HG03025 (cell line): ENCODE data around the gene ADGRF5.
"Not testable (repeated sequence)": the region's sequence is repeated elsewhere in the genome, so short reads cannot be mapped to it uniquely, and the experiment has no call there.

ENCODE experiments used
- ATAC-seq: cut with Tn5 transposase; IDR thresholded peaks from one replicate; pipeline ENCODE4 v1.9.1; 2021; ENCODE audit warnings: mild to moderate bottlenecking, moderate library complexity; ENCODE audit not compliant: unreplicated experiment, low FRiP score

The ADGRF5 gene

DNA sequence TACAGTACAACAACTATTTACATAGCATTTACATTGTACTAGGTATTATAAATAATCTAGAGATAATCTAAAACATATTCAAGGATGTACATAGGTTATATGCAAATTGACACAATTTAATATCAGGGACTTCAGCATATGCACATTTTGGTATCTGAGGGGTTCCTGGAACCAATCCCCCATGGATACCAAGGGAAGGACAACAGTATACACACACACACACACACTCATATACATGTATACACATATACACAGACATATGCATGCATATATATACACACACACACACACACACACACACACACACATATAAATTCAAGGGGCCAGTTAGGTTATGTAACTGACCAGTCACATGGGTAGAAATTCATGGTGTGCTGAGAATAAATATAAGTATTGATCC lies 24.9 kb downstream of the ADGRF5 start:
- no peak for ATAC-seq

DNA sequence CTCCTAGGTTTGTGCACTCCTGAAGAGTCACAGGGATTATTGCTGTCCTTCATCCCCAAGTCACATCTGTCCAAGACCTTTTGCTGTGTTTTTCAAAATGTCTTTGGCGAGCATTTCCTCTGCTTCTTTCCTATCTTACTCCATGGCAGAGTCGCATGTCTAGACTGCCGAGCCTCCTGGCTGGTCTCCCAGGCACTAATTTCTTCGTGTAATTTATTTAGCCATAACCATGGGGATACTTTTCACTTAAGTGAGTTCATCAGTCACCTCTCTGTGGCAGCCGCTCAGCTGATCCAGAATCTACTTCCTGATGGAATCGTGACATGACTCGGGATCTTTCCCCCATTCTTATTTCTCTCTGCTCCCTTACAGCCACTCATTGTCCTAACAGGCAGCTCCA lies 25.8 kb downstream of the ADGRF5 start:
- no peak for ATAC-seq

DNA sequence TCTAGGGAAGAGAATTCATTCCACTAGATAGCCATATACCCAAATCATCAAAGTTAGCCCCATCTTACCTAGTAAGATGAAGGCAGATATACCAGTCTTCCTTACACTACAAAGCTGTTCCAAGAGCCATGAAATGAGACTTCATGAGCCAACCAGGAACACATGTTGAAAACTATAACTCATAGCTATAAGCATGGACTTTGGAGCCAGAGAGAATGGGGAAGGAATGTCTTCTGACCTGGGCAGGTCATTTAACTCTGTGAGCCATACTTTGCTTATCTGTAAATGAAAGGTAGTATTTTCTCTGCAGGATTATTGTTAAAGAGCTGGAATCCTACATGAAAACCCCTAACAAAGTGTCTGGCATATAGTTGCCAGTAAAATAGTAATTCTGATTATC lies 27.3 kb downstream of the ADGRF5 start:
- ATAC-seq: no peak

DNA sequence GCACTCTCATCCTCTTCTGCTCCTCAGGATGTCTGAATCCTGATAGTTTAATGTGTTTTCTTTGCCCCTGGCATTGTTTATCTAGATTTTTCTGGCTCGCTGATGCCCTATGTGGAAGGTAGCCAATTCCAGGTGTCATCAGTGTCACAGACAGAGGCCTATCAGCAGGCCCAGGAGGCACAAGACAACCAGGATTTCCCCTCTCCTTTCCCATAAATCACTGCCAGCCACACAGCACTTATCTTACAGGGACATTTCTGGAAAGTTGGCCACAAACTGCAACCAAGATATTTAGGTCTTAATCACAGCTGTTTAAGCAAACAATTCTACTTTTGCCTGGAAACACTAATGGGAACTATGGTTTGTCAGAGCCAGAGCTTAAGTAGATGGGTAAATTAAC lies 28.1 kb downstream of the ADGRF5 start:
- no peak for ATAC-seq

DNA sequence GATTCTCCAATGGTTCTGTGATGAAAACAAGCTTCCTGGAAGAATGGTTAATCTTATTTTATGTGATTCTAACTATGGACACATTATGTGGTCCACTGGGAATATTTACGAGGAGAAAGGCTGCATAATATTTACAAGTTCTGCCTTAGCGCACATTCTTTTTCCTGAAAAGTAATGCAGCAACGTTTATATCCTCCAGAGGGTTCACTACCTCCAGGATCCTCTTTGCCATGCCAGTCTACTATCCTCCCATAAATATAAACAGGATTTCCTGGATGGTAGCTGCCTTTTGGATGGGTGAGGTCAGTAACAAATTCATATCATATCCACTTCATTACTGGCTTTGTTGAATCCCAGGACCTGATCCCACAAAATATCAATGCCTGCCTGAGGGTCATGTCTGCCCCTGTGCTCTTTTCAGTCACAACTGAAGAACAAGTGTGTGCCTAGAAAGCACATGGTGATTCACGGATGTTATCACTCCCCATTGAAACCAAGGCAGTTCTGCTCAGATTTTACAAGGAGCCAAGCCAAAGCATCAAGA lies 30.4 kb downstream of the ADGRF5 start:
- no peak for ATAC-seq

DNA sequence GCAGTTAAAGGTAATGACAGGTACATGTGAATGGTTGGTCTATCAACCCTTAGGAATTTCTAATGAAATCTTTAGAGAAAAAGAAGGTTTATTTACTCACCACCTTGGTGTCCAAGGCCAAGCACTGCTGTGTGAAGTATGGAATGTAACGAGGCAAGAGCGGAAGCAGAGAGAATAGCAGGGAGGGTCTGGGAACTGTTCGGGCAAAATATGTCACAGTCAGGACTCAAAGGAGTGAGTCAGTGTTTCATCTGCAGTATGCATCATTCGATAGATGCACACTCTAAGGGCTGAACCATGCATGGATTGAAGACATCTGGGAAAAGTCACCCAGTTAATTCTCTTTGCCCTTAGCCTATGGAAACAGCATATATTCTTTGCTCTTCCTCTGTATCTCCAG lies 33.2 kb downstream of the ADGRF5 start:
- ATAC-seq: no peak

DNA sequence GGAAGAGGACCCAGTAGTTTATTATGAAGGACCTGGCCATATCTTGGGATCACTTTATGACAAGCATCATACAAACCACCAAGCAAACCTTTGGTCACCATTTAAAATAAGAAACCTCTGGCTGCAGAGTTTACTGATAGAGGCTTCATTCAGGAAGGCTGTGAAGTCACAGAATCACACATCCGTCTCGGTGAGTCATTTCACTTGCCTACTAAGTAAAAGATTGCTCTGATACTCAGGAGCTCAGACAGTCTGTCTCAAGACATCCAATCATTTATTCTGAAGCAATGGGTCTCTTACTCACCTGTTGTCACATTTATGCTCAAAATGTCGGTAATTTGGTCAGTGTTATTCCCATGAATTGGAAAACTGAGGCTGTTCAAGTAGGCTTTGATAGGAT lies 33.7 kb downstream of the ADGRF5 start:
- no peak for ATAC-seq

DNA sequence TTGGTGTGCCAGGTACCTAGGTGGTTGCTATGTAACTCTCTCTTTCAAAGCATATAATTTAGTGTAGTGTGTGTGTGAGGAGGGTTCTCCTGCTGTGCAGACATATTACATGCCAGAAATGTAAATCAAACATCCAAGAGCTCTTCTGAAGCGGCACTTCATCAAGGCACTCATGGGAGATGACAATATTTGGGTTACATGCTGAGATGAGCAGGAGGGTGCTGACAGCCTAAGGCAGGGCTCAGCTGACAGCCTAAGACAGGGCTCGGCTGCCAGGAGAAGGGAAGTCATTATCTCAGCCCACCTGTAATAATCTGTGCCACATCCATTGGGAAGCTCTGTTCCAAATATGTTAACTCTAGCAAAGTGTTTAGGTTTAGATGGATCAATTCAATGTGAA lies 39.1 kb downstream of the ADGRF5 start:
- no peak for ATAC-seq

DNA sequence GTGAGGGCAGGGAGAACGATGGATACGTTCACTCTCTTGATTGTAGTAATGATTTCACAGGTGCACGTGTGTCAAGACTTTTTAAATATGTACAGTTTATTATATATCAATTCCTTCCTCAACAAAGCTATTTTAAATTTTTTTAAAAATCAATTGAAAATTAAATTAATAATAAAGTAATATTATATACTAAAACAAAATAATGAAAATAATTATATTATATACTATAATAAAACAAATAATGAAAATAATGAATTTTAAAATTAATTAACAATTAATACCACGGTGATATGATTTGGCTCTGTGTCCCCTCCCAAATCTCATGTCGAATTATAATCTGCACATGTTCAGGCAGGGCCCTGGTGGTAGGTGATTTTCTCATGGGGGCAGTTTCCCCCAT lies 42.7 kb downstream of the ADGRF5 start:
- no peak for ATAC-seq

DNA sequence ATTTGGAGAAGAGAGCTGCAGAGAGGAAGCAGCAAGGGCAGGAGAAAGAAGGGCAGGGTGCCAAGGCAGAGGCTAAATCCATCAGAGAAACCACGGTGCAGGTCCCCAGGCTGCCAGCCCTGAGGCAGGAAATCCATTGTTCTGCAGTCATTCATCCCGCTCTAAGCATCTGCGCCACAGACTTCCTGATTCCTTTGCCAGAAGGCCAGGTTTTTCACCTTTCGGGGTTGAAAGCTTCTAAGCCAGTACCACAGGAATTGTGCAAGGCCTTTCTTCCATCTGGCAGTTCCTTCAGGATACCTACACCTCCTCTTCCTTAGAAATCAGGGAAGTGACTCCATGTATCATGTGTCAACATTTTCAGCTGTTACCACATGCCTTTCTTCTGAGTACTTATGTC lies 45.6 kb downstream of the ADGRF5 start:
- ATAC-seq: no peak

DNA sequence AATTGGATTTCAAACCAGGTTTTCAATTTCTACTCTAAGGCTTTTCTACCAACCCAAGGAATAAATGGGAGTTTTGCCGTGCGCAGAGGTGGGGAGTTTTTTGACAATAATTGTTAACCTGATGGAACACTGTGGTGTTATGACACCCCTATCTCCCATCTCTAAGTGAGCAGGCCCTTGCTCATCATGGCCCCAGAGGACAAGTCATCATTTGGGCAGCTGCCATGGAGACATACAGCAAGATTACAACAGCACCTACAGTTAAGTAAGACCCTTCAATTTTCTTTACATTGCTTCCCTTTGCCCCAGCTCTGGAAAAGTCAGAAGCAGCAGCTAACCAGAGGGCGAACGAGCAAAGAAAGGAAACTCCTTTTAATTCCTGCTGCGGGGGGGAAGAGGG lies 54.3 kb downstream of the ADGRF5 start:
- no peak for ATAC-seq

DNA sequence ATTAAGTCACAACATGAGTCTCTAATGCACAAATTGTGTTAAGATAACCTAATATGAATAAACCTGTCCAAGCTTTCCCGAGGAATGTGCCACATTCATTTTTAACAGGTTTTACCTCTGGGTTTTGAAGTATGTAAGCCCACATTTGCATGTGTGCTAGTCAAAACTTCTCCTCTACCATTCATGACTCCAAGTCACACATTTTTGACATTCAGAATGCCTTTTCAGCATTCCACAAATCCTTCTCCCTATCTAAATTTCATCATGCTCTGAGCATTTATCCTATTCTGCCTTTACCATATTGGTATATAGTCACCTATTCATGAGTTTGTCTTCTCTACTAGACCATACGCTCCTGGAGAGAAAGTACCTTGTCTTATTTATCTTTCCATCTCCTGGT lies 56.5 kb downstream of the ADGRF5 start:
- ATAC-seq: no peak

DNA sequence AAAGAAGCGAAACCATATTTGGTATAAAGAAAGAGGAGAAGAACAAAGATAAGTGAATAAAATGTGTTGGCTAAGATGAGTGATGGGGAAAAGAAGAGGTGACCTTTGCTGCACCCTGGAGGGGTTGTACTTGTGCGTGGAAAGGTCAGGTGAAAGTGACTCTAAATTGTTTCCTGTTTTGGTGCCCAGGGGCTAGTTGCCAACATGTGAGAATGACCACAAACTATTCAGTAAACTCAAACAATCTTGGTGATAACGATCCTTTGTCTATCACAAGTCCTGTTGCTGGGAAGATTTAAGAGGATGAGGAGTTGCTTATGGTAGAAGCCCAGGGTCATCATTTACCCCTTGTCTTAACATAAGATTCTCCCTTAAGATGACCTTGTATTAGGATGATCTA lies 57.9 kb downstream of the ADGRF5 start:
- ATAC-seq: no peak

DNA sequence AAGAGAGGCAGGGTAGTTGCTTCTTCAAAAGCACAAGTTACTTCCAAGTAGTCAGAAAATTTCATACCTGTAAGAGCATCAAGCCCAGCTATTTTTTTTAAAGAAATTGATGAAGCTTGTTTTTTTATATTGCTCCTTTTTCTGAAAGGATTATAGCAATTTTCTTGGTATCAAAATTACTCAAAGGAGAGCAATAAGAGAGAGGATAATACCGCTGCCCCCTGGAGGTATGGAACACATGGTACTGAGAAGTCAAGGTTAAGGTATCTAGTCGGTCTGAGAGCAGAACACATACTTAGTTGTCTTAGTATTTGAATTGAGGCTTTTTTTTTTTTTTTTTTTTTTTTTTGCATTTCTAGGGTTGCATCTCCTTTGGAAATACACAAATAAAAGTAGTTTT lies 59.4 kb downstream of the ADGRF5 start:
- ATAC-seq: no peak

DNA sequence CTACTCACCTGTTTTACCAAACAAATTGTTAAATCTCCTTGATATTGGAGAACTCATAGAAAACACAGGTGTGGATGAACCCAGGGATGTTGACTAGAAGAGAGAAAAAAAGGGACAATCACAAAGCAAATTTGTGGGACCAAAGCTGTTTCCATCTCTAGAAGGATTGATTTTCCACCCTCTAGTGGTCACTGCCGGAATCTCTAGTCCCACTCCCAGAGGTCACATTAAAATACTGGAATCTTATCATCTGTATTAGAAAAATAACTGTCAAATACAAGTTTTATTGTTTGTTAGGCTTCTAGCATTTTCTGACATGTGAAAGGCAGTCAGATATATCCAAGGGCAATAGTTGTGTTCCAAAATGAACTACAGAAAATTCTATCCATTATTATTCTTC lies 65.8 kb downstream of the ADGRF5 start:
- ATAC-seq: not testable (repeated sequence)

DNA sequence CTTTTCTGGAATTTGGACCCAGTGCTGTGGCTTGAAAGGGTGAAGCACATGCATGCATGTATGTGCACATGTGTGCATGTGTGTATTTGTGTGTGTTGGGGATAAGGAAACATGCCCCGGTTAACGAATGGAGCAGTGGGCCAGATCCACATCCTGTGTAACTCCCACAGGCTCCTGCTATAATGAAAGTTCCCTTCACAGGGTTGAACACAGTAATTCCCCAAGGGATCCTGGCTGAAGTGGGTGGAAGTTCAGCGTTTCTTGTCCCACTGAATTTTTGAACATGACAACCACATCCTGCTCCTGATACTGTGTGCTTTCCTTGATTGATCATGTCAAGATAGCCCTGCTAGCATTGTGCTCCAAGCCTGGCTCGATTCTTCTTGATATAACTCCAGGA lies 70.2 kb downstream of the ADGRF5 start:
- not testable (repeated sequence) for ATAC-seq

DNA sequence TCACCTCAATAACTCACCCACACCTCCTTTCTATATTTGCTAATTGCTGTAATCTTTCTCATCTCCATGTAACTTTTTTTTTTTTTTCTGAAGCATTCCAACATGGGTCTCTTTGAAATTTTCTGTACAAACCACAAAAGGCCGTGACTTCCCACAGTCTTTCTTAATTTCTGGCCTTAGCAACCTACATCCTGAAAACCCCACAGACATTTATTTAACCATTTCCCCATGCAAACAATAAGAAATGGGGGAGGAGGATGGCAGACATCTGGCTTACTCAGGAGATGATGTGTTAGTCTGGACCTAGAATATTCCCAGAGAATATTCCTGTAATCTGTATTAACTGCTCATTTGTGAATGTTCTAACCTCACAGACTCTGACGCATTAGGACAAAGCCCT lies 70.9 kb downstream of the ADGRF5 start:
- no peak for ATAC-seq

DNA sequence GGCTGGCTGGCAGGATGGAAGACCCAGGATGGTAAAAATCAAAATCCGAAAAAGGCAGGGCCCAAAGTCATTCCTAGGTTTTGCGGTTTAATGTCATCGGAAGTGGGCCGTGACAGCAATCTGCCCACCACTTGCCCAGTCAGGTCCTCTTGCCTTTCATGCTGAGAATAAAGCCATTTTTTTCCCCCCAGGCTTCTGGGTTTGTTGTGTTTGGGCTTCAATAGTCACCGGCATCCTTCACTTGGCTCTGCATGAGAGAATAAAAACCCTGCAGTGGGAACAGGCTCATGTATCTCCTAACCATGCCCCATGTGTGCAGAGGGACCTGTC lies 72.4 kb downstream of the ADGRF5 start:
- no peak for ATAC-seq

DNA sequence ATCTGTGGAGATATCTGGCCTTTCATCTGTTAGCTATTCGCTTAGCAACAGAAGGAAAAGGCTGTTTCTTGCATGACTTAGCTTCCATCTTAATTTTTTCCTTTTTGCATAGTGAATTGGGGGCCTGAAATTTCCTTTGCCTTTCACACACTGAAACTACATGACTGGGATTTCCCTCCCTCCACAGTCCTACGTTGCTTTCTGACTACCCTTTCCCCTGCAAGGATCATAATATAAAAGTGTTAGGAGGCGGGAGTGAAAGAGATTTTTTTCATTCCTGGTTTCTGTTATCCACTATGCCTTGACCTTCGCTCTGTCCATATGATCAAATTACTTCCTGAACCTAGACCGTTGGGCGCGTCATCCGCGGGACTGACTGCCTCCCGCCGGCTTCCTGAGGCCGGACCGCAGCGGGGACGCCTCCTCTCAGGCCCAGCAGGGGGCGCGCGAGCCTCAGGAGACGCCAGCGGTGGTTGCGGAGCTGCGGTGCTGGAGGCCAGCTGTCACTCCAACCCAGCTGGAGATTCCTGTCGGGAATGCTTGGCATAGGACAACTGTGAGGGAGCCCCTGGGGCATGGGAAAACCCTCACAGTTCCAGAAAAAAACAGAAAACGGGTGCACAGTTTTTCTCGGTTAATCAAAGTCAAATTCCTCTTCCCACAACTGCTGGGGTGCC lies 72.9 kb downstream of the ADGRF5 start:
- ATAC-seq: no peak

DNA sequence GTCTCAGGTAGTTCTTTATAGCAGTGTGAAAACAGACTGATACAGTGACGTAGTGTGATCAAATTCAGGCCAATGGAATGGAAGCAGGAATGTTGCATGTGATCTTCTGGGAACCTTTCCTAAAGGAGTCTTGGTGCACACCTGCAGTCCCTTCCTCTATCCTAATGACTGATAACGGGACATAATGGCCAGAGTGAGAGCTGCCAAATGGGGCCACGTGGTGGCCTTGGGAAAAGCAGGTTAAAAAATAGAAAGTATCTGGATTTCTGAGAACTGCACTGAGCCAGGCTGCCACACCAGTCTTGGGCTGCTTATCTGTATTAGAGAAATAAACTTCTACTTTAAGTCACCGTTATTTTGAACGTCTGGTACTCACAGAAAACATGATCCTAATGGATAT lies 76.6 kb downstream of the ADGRF5 start:
- no peak for ATAC-seq

DNA sequence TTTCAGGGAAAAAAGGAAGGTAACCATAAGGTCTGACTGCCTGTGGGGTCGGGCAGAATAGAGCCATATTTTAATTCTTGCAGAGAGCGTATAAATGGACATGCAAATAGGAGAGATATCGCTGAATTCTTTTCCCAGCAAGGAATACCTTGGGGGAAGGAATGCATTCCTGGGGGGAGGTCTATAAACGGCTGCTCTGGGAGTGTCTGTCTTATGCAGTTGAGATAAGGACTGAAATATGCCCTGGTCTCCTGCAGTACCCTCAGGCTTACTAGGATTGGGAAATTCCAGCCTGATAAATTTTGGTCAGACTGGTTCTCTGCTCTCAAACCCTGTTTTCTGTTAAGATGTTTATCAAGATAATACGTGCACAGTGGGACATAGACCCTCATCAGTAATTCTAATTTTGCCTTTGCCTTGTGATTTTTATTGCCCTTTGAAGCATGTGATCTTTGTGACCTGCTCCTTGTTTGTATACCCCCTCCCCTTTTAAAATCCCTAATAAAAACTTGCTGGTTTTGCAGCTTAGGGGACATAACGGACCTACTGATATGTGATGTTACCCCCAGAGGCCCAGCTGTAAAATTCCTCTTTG lies 79.4 kb downstream of the ADGRF5 start:
- not testable (repeated sequence) for ATAC-seq

DNA sequence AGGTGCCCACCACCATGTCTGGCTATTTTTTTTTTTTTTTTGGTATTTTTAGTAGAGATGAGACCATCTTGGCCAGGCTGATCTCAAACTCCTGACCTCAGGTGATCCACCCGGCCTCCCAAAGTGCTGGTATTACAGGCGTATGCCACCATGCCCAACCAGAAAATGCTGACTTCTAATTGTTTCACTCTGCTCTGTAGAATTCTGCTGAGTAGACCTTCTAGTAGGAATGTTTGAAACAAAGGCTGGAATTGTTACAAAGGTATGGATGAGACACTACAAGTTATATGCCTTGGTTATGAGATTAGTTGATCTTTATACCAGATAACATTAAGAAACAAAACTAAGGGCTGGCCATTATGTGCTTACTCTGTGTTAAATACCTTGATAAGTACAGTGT lies 83.7 kb downstream of the ADGRF5 start:
- ATAC-seq: no peak

DNA sequence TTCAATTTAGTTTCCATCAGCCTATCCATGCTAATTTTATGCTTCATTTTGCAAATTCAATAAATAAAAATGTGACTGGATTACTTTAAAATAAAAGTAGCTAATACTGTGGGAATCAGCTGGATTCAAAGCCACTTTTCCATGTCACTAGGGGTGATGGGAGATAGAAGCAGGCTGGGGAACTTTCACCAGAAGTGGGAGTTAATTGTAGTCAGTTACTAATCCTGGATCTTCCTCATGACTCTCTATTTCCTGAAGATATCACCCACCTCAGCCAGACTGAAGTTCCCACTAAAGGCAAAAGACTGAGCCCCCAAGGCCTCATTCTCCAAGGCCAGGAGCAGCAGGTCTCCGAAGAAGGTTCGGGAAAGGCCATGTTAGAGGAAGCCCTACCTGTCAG lies 86.7 kb downstream of the ADGRF5 start:
- not testable (repeated sequence) for ATAC-seq
